ENCODE results near the gene CAMTA1. TPM values are rescaled to one million over a fixed set of nuclear protein-coding genes. Genes with fewer than 3 reads are reported as not detected.

Gene CAMTA1
- total RNA-seq, 2 experiments from 2014 or later: 43.9 to 73.3 TPM

GRCh38 chr1:7174980-7175906 is 390.0 kb downstream of the CAMTA1 start:
- H3K79me2 ChIP-seq (ENCODE audit: insufficient read depth, low read depth, low read length): no peaks in the 10 kb centered on the region
- no peak overlapping the region for H3K27ac ChIP-seq (ENCODE audit: low read depth, low read length, poor library complexity, severe bottlenecking)
- BruUV-seq (replicated peaks): no TSS peak
- no peak for DNase-seq (ENCODE audit: low spot score)
- H3K36me3 ChIP-seq (ENCODE audit: insufficient read depth, low read length): no peaks in the 10 kb centered on the region
- H3K4me1 ChIP-seq (ENCODE audit: insufficient read depth, low read length, poor library complexity, severe bottlenecking): no peaks in the 10 kb centered on the region
- no peaks in the 10 kb centered on the region for H3K9me3 ChIP-seq (ENCODE audit: low read length)
- intact Hi-C loops (cut with micrococcal nuclease; ENCODE audit: unreplicated experiment): no loop called here
- H4K20me1 ChIP-seq (ENCODE audit: insufficient read depth, low read length): no peaks in the 10 kb centered on the region
- no peak overlapping the region for H3K4me2 ChIP-seq (ENCODE audit: low read length)
- no peak overlapping the region for H3K4me3 ChIP-seq (ENCODE audit: low read depth, low read length, poor library complexity, severe bottlenecking)
- POLR2A ChIA-PET: no interaction called here
- CTCF ChIA-PET (ENCODE audit: unreplicated experiment): no interaction called here
- H3K9me2 ChIP-seq (ENCODE audit: insufficient read depth, low read length): no peaks in the 10 kb centered on the region
- no peak overlapping the region for H2AFZ ChIP-seq (ENCODE audit: low read length)
- TF ChIP-seq CTCF (conservative IDR thresholded peaks at IDR 0.05; ENCODE audit: low read length) (no peak), EZH2phosphoT487 (IDR thresholded peaks at IDR 0.05; ENCODE audit: borderline replicate concordance, low read depth, low read length) (no peak)

- Histone ChIP-seq H2AFZ (ENCODE audit: low read length) (no peak overlapping the region), H3K4me1 (ENCODE audit: insufficient read depth, low read length, poor library complexity, severe bottlenecking) (no peaks in the 10 kb centered on the region), H3K27ac (ENCODE audit: low read depth, low read length, poor library complexity, severe bottlenecking) (no peak overlapping the region), H3K36me3 (ENCODE audit: insufficient read depth, low read length) (no peaks in the 10 kb centered on the region), H3K9me2 (ENCODE audit: insufficient read depth, low read length) (no peaks in the 10 kb centered on the region), H3K4me2 (ENCODE audit: low read length) (no peak overlapping the region), H3K79me2 (ENCODE audit: insufficient read depth, low read depth, low read length) (no peaks in the 10 kb centered on the region), H3K9me3 (ENCODE audit: low read length) (peaks cover 7% of the 10 kb centered on the region; the same call in 1 of the 2 replicates), H3K4me3 (ENCODE audit: low read depth, low read length, poor library complexity, severe bottlenecking) (no peak overlapping the region), H4K20me1 (ENCODE audit: insufficient read depth, low read length) (no peaks in the 10 kb centered on the region)
- ChIA-PET POLR2A (no interaction called here), CTCF (ENCODE audit: unreplicated experiment) (no interaction called here)
- intact Hi-C loops (cut with micrococcal nuclease; ENCODE audit: unreplicated experiment): no loop called here
- DNase-seq (ENCODE audit: low spot score): peak; percentile 2
- TF ChIP-seq CTCF (conservative IDR thresholded peaks at IDR 0.05; ENCODE audit: low read length): no peak
- TF ChIP-seq EZH2phosphoT487 (IDR thresholded peaks at IDR 0.05; ENCODE audit: borderline replicate concordance, low read depth, low read length): no peak
- BruUV-seq (replicated peaks): no TSS peak
Measured at GRCh38 chr1:7177021-7177420, 391.8 kb downstream of the CAMTA1 start.
